ENCODE data around the gene MROH8. TPM values are rescaled to one million over a fixed set of nuclear protein-coding genes. Genes with fewer than 3 reads are reported as not detected.

Gene MROH8
- total and polyA plus RNA-seq, 2 experiments from 2014 or later, result 0.63 to 0.68 TPM

DNA sequence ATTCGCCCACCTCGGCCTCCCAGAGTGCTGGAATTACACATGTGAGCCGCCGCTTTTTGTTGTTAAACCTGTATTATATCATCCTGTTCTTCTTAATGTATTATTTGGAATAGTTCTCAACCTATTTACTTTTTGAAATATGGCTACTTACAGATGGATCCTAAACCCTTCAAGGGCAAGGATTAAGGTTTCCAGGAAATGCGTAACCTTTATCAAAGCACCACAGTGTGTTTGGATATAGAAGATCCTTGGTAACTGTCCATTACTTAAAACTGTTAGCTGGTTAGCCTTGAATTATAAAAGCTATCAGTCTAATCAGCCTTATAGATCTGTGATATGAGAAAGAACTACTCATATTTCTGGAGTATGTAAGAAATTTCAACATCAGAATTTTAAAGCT is 12.5 kb downstream of the MROH8 start:
- Mint-ChIP-seq H3K9me3 (no peaks in the 10 kb centered on the region), H3K36me3 (ENCODE audit: low read depth) (no peaks in the 10 kb centered on the region), H3K27ac (no peak overlapping the region), H3K27me3 (ENCODE audit: insufficient read depth, low read depth, poor library complexity) (peaks cover 2% of the 10 kb centered on the region), H3K4me1 (no peaks in the 10 kb centered on the region), H3K4me3 (no peak overlapping the region)
- no peak overlapping the region for H3K4me2 ChIP-seq
- no peaks in the 10 kb centered on the region for H4K20me1 ChIP-seq (replicated peaks; ENCODE audit: insufficient read depth)
- no peak overlapping the region for H3K27ac ChIP-seq (ENCODE audit: low read depth)
- no peak overlapping the region for H3K4me3 ChIP-seq
- no peaks in the 10 kb centered on the region for H3F3A ChIP-seq (replicated peaks; ENCODE audit: low read depth)
- H3K36me3 ChIP-seq (ENCODE audit: insufficient read depth), result no peaks in the 10 kb centered on the region
- ATAC-seq (no peak), DNase-seq (ENCODE audit: low spot score) (no peak)
- H3K79me2 ChIP-seq (replicated peaks; ENCODE audit: insufficient read depth), result no peaks in the 10 kb centered on the region
- TF ChIP-seq STAT1 (IDR thresholded peaks at IDR 0.05; ENCODE audit: unreplicated experiment) (no peak), EZH2phosphoT487 (IDR thresholded peaks at IDR 0.05; ENCODE audit: unreplicated experiment) (no peak), JUNB (IDR thresholded peaks at IDR 0.05; ENCODE audit: unreplicated experiment) (no peak), ETS1 (IDR thresholded peaks at IDR 0.05) (no peak), POLR2AphosphoS5 (IDR thresholded peaks at IDR 0.05; ENCODE audit: low read depth) (no peak), ZNF462 (CRISPR knock-in tag; IDR thresholded peaks at IDR 0.05) (no peak), NANOG (IDR thresholded peaks at IDR 0.05; ENCODE audit: borderline replicate concordance) (no peak), REST (IDR thresholded peaks at IDR 0.05; ENCODE audit: unreplicated experiment) (no peak), EZH2 (IDR thresholded peaks at IDR 0.05; ENCODE audit: low read depth, unreplicated experiment) (no peak), CREB1 (CRISPR knock-in tag; IDR thresholded peaks at IDR 0.05; ENCODE audit: low read depth) (no peak), ZNF114 (CRISPR knock-in tag; IDR thresholded peaks at IDR 0.05) (no peak), ZNF331 (CRISPR knock-in tag; IDR thresholded peaks at IDR 0.05; ENCODE audit: low read depth) (no peak)
- TF ChIP-seq, protein P1, sequence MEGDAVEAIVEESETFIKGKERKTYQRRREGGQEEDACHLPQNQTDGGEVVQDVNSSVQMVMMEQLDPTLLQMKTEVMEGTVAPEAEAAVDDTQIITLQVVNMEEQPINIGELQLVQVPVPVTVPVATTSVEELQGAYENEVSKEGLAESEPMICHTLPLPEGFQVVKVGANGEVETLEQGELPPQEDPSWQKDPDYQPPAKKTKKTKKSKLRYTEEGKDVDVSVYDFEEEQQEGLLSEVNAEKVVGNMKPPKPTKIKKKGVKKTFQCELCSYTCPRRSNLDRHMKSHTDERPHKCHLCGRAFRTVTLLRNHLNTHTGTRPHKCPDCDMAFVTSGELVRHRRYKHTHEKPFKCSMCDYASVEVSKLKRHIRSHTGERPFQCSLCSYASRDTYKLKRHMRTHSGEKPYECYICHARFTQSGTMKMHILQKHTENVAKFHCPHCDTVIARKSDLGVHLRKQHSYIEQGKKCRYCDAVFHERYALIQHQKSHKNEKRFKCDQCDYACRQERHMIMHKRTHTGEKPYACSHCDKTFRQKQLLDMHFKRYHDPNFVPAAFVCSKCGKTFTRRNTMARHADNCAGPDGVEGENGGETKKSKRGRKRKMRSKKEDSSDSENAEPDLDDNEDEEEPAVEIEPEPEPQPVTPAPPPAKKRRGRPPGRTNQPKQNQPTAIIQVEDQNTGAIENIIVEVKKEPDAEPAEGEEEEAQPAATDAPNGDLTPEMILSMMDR (conservative IDR thresholded peaks at IDR 0.05; ENCODE audit: low read depth in 2 of 2), result no peak
- H2AFZ ChIP-seq, result no peak overlapping the region
- no peaks in the 10 kb centered on the region for H3K4me1 ChIP-seq (ENCODE audit: insufficient read depth)
- H3K27me3 ChIP-seq (ENCODE audit: insufficient read depth), result no peaks in the 10 kb centered on the region
- no peaks in the 10 kb centered on the region for H3K9me2 ChIP-seq (ENCODE audit: insufficient read depth)
